Stimulated activated naive CD8-positive, alpha-beta T cell treated with anti-CD3 and anti-CD28 coated beads, Interleukin-15, amount 100 ng/mL, for 72 hours (primary cell): Measurements from ENCODE around the gene HOXB2.

Experiments
- ATAC-seq: fragments of 150-1000 bp; cut with Tn5 transposase; 2 replicates; pipeline ENCODE4 v1.10.0; 2021; ENCODE audit warnings: mild to moderate bottlenecking, moderate library complexity
- DNase-seq, 2 donors: peaks; one replicate each; pipeline ENCODE4 v3.0.0; 2021 to 2022
- H3K27ac Mint-ChIP-seq, 2 donors: one replicate each; pipeline ENCODE4 v1.8.0; 2022; ENCODE audit warnings: mild to moderate bottlenecking in 2 of 2, mixed read lengths in 2 of 2, moderate library complexity in 2 of 2
- H3K27me3 Mint-ChIP-seq: one replicate; pipeline ENCODE4 v1.8.0; 2022; ENCODE audit warnings: mixed read lengths
- H3K4me1 Mint-ChIP-seq: one replicate; pipeline ENCODE4 v1.8.0; 2022; ENCODE audit warnings: mild to moderate bottlenecking, mixed read lengths
- H3K4me3 Mint-ChIP-seq, 2 donors: one replicate each; pipeline ENCODE4 v1.8.0; 2022; ENCODE audit warnings: mild to moderate bottlenecking in 2 of 2, mixed read lengths in 2 of 2, moderate library complexity in 1 of 2
- H3K9me3 Mint-ChIP-seq, 2 donors: one replicate each; pipeline ENCODE4 v1.8.0; 2022; ENCODE audit warnings: mixed read lengths in 2 of 2

HOXB2 gene

DNA sequence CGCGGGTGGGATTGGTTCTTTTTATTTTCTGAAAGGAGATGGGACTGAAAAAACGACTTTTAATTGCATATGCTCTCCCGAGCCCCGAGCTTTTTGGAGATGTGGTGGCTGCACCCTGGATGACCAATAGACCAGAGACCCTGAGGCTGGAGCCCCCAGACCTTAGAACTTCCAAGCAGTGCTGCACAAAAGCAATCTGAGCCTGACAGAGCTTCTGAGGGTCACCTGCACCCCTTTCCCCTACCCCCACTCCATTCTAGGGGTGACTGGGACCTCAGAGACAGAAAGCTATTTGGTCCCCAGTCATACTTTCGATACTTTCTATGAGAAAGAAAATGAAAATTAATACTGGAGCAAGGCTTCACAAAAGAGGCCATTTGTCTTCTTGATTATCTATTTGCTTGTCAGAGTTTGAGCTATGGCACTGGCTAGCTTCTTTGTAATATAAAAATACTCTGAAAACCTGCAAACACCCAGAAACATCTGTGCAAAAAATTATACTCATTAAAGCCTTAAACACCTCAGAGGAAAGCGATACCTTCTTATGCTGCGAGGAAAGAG is 29.7 kb upstream of the HOXB2 start:
- peaks cover 34% of the 10 kb centered on the region for H3K4me1 Mint-ChIP-seq
- no peak for DNase-seq
- no peak overlapping the region for H3K27ac Mint-ChIP-seq
- H3K9me3 Mint-ChIP-seq = no peaks in the 10 kb centered on the region
- H3K4me3 Mint-ChIP-seq = no peak overlapping the region
- H3K27me3 Mint-ChIP-seq = peaks cover 29% of the 10 kb centered on the region
- ATAC-seq = no peak

DNA sequence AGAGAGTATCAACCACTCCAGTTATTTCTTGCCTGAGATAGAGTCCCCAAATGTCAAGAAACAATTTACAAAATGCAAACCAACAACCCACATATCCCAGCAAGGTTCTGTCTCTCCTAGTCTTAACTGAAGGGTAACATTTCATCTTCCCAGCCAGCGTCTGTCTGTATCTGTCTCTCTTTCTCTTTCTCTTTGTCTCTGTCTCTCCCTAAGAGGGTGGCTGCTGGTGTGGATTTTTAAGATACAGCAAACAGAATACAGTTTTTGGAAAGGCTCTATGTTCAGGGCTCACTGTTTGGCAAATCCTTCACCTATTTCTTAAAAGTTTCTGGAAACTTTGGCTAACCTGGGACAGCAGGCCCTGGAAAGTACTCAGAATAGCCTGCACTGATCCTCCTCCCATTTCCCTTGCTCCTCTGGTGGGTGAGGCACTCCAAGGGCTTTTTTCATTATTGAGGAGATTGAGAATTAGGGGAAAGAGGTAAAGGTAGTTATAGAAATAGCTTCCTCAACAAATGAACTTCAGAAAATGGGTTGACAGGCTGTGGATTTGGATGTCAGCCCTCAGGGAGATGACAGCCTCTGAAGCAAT is 27.0 kb upstream of the HOXB2 start:
- Mint-ChIP-seq H3K9me3 (no peaks in the 10 kb centered on the region), H3K27me3 (peaks cover 17% of the 10 kb centered on the region), H3K4me3 (no peak overlapping the region), H3K27ac (no peak overlapping the region), H3K4me1 (peaks cover 21% of the 10 kb centered on the region)
- no peak for ATAC-seq
- no peak for DNase-seq

DNA sequence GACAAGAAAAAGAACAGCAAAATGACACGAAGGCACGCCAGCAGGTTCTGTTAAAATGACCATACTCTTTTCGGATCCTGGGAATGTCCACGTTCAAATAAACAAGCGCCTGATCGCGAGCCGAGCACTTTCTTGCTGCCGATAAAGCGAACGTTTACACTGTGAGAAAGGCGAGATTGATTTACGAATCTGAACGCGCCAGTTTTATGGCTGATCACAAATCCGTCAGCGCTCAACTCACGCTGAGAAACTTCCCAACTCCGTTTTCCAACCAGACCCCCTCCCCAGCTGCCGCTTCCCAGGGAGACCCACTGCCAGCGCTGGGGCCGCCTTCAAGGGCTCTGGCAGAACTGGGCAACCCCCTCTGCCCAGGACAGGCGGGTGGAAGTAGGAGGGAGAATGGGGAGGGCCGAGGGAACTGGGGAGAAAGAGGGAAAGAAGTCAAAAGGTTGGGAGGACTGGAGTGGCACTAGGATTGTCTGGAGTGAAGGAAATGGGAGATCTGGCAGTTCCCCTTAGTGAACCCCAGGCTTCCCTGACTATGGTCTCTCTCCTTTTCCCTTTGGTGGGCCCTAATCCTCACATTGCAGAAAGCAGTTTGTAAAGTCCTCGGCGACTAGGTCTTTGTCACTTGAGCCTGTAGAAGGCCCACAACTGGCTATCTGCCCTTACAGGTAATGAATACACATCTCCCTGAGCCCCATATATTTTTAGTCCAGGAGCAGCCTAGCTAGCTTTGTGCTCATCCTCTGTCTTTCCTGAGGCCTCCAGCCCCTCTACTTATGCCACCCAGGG is 26.3 kb upstream of the HOXB2 start:
- H3K4me3 Mint-ChIP-seq = no peak overlapping the region
- H3K27me3 Mint-ChIP-seq = peaks cover 16% of the 10 kb centered on the region
- ATAC-seq (no peak), DNase-seq (no peak)
- H3K27ac Mint-ChIP-seq = no peak overlapping the region
- H3K9me3 Mint-ChIP-seq = no peaks in the 10 kb centered on the region
- peaks cover 15% of the 10 kb centered on the region for H3K4me1 Mint-ChIP-seq

DNA sequence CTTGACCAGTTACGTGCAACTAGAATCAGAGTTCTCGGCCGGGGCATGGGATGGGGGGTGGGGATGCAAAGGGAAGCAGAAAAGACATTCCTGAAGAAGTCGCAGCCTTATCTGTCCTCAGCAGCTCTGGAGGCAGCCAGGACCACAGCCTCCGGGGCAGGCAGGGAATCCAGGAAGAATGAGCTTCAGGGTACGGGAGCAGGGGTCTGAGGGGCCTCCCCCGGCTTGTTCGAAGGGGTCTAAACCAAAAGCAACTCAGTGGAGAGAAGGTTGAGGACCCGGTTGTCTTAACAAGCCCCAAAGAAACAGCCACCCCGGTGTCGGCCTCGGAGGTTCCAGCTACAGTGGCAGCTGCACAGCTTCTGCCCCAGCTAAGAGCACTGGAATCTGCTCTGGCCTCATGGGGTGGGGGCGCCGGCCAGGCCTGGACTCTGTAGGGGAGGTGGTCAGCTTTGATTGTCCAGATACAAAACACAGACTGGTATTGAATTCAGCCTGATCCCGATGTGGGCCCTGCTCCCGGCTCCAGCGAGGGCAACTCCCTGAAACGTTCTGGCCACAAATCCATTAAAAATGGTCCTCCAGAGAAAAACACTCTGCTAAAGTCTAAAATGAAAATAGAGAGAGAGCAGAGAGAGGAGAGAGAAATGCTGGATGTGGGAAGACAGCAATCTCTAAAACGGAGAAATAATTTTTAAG is 25.6 kb upstream of the HOXB2 start:
- H3K9me3 Mint-ChIP-seq = no peaks in the 10 kb centered on the region
- no peak overlapping the region for H3K27ac Mint-ChIP-seq
- peaks cover 7% of the 10 kb centered on the region for H3K4me1 Mint-ChIP-seq
- H3K27me3 Mint-ChIP-seq = peaks cover 10% of the 10 kb centered on the region
- H3K4me3 Mint-ChIP-seq = no peak overlapping the region
- DNase-seq (no peak), ATAC-seq (no peak)

DNA sequence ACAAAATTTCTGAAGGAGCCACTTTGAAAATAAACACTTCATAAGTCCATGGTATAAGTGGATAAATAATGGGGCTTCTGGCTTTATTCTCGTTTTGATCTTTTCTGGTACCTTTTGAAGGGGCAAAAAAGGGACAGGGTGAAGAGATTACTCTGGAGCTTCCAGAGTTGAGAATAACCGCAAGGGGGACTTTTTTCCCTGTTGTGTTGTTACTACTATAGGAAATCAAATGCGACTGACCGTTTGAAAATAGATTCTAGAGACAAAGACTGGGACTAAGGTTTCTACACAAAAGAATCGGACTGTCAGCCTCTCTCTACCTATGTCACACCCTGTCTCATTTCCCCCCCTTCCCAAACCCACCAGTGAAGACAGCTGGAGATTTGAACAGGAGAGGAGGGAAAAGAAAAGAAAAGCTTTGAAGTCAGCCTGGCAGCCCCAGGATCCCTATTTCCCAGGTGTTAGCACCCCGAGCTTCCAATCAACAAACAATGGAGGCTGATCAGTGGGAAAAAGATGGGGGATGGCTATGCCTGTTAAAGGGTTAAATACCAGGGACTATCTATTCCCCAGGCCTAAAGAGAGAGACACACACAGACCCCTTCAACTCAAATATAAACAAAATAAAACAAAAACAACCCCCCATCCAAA is 24.9 kb upstream of the HOXB2 start:
- no peak for DNase-seq
- H3K4me1 Mint-ChIP-seq = peaks cover 6% of the 10 kb centered on the region

DNA sequence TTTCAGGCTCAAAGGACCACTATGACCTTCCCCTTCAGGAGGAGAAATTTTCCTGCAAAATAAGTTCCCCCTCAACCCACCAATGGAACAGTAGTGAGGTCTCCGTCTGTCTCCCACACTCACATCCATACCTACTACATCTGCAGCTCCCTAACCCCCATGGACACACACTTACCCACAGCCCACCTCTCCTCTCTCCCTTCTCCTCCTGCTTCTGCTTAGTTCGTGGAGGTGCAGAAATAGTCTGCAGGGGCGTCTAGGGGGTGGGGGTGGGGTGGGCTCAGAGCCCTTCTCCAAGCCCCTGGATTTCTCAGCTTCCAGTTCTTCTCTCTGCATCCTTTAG is 24.3 kb upstream of the HOXB2 start:
- H3K27ac Mint-ChIP-seq = no peak overlapping the region
- H3K9me3 Mint-ChIP-seq = no peaks in the 10 kb centered on the region
- DNase-seq = no peak
- no peak for ATAC-seq
- peaks cover 6% of the 10 kb centered on the region for H3K4me1 Mint-ChIP-seq
- no peak overlapping the region for H3K4me3 Mint-ChIP-seq
- H3K27me3 Mint-ChIP-seq = peaks cover 4% of the 10 kb centered on the region

More for the DNA sequence above, 24.9 kb upstream of the HOXB2 start:
- Mint-ChIP-seq H3K4me3 (no peak overlapping the region), H3K9me3 (no peaks in the 10 kb centered on the region), H3K27me3 (peaks cover 10% of the 10 kb centered on the region), H3K27ac (no peak overlapping the region)
- ATAC-seq = no peak

- Mint-ChIP-seq H3K9me3 (no peaks in the 10 kb centered on the region), H3K4me3 (peak overlapping the region in 1 of 2 donors; percentile 27), H3K4me1 (peaks cover 6% of the 10 kb centered on the region), H3K27ac (no peak overlapping the region), H3K27me3 (no peaks in the 10 kb centered on the region)
- no peak for DNase-seq
- ATAC-seq = no peak
These were observed 23.8 kb upstream of the HOXB2 start for GRCh38 chr17:48568499-48569239.

DNA sequence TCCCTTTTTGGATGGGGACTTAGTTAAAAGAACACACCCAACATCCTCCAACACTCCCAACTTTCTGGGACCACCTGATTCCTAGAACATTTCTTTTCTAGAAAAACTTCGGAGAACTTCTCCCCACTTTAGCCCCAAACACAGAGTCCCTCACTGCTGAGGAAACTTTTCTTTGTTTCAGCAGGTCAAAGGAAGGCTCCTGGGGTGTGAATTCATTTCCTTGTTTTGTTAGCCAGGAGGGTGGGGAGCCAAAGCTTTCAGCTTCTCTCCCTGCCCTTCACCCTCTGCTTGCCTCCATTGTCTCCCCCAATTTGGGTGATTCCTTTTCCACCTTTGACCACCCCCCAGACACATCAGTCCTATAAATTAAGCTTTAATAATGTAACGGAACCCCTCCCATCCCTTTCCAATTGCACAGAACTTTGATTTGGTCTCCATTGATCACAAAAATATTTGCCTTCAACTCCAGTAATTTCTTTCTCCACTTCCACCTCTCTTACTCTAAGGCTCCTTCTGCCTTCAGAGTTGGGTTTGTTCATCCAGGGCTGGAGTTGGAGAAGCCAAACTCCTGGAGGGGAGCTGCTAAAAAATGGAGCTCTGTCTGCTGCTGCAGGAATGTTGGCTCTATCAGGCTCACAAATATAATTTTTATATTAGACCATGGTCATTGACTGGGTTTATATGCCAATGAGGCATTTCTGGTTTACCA is 22.9 kb upstream of the HOXB2 start:
- no peak for DNase-seq
- H3K4me3 Mint-ChIP-seq = no peak overlapping the region
- no peaks in the 10 kb centered on the region for H3K9me3 Mint-ChIP-seq
- no peak for ATAC-seq
- H3K27me3 Mint-ChIP-seq = peaks cover 8% of the 10 kb centered on the region
- H3K4me1 Mint-ChIP-seq = peaks cover 6% of the 10 kb centered on the region
- no peak overlapping the region for H3K27ac Mint-ChIP-seq

- Mint-ChIP-seq H3K27ac (no peak overlapping the region), H3K4me3 (no peak overlapping the region), H3K27me3 (peaks cover 11% of the 10 kb centered on the region), H3K4me1 (peaks cover 6% of the 10 kb centered on the region), H3K9me3 (no peaks in the 10 kb centered on the region)
- ATAC-seq = no peak
- DNase-seq = no peak
These were observed 22.3 kb upstream of the HOXB2 start for GRCh38 chr17:48567209-48567608.

GRCh38 chr17:48566717-48567116 is 21.8 kb upstream of the HOXB2 start:
- peaks cover 11% of the 10 kb centered on the region for H3K27me3 Mint-ChIP-seq
- DNase-seq = no peak
- H3K4me1 Mint-ChIP-seq = peaks cover 6% of the 10 kb centered on the region
- H3K4me3 Mint-ChIP-seq = no peak overlapping the region
- no peak overlapping the region for H3K27ac Mint-ChIP-seq
- no peak for ATAC-seq
- H3K9me3 Mint-ChIP-seq = no peaks in the 10 kb centered on the region

GRCh38 chr17:48565925-48566710 is 21.2 kb upstream of the HOXB2 start:
- no peak overlapping the region for H3K27ac Mint-ChIP-seq
- no peak overlapping the region for H3K4me3 Mint-ChIP-seq
- DNase-seq = no peak
- H3K27me3 Mint-ChIP-seq = peaks cover 11% of the 10 kb centered on the region
- no peak for ATAC-seq
- no peaks in the 10 kb centered on the region for H3K9me3 Mint-ChIP-seq
- peaks cover 6% of the 10 kb centered on the region for H3K4me1 Mint-ChIP-seq

- DNase-seq (no peak), ATAC-seq (no peak)
- Mint-ChIP-seq H3K4me3 (no peak overlapping the region), H3K4me1 (peaks cover 6% of the 10 kb centered on the region), H3K27ac (no peak overlapping the region), H3K9me3 (no peaks in the 10 kb centered on the region), H3K27me3 (peaks cover 18% of the 10 kb centered on the region)
These were observed 20.2 kb upstream of the HOXB2 start for GRCh38 chr17:48565022-48565554.

DNA sequence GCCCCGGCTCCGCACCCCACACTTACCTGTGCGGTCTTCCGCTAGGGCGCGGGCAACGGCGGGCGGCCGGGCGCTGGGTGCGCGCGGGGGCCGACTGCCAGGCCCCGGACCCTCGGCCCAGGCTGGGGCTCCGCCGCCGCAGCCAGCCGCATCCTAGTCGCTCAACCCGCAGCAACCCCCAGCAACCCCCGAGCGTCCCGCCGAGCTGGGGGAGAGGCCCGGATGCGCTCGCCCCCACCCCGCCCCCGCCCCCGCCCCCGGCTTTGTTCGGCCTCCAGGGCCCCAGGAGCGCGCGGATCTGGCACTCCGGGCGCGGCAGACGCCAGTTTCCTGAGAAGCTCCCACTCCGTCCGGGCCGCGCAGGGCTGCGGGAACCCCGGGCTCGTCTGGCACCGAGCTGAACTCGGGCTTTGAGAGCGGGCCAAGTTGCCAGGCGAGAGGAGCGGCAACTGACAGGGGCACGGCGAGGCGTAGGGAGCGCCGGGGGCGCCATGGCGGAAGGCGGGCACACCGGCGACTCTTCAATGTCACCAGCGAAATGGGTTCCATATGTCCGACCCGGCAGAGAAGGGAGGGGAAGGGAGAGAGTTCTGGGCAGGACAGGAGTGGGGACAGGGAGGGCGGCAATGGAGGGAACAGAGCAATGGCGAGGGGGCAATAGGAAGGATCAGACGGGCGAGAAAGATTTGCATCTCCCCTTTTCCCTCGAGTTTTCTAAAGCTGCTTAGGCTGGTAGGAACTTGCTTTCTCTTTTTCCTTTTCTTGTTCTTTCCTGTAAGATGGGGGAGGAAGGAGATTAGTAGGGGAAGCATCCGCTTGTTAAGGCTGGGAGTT is 19.5 kb upstream of the HOXB2 start:
- peaks cover 6% of the 10 kb centered on the region for H3K4me1 Mint-ChIP-seq
- peaks cover 25% of the 10 kb centered on the region for H3K27me3 Mint-ChIP-seq
- H3K27ac Mint-ChIP-seq = no peak overlapping the region
- peak overlapping the region in 1 of 2 donors; percentile 9 for H3K4me3 Mint-ChIP-seq
- DNase-seq = no peak
- no peaks in the 10 kb centered on the region for H3K9me3 Mint-ChIP-seq
- peak; percentile 39 for ATAC-seq
